Measurements from ENCODE around the gene CARMIL1.

DNA sequence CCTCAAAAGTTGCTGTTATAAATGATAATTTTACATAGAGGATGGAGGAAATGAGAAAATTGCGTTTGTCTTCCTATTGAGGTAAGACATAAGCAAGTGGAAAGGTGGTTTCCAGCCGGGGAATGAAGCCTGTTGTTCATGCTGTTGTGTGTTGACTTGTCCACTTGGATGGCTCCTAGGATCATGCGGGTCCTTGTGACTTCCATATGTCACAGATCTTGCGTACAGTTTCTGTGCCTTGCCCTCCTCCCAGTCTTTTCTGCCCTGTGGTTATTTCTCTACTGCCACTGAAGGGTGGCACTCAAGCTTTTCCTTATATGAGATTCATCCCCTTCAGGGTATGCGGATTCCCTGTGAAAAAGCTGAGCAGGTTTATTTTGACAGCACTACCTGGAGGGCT, 116.6 kb downstream of the CARMIL1 start:
- TF ChIP-seq, protein P1, sequence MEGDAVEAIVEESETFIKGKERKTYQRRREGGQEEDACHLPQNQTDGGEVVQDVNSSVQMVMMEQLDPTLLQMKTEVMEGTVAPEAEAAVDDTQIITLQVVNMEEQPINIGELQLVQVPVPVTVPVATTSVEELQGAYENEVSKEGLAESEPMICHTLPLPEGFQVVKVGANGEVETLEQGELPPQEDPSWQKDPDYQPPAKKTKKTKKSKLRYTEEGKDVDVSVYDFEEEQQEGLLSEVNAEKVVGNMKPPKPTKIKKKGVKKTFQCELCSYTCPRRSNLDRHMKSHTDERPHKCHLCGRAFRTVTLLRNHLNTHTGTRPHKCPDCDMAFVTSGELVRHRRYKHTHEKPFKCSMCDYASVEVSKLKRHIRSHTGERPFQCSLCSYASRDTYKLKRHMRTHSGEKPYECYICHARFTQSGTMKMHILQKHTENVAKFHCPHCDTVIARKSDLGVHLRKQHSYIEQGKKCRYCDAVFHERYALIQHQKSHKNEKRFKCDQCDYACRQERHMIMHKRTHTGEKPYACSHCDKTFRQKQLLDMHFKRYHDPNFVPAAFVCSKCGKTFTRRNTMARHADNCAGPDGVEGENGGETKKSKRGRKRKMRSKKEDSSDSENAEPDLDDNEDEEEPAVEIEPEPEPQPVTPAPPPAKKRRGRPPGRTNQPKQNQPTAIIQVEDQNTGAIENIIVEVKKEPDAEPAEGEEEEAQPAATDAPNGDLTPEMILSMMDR (IDR thresholded peaks at IDR 0.05), result no peak
- TF ChIP-seq POLR2A (IDR thresholded peaks at IDR 0.05), result no peak

Data from heart left ventricle (tissue), 13 donors.